ENCODE results near the gene TM4SF4. TPM values are rescaled to one million over a fixed set of nuclear protein-coding genes. Genes with fewer than 3 reads are reported as not detected.

The TM4SF4 gene
- total and polyA plus RNA-seq, 2 donors (not counting 1 experiment from before 2014, with no cell fraction given) = not detected

DNA sequence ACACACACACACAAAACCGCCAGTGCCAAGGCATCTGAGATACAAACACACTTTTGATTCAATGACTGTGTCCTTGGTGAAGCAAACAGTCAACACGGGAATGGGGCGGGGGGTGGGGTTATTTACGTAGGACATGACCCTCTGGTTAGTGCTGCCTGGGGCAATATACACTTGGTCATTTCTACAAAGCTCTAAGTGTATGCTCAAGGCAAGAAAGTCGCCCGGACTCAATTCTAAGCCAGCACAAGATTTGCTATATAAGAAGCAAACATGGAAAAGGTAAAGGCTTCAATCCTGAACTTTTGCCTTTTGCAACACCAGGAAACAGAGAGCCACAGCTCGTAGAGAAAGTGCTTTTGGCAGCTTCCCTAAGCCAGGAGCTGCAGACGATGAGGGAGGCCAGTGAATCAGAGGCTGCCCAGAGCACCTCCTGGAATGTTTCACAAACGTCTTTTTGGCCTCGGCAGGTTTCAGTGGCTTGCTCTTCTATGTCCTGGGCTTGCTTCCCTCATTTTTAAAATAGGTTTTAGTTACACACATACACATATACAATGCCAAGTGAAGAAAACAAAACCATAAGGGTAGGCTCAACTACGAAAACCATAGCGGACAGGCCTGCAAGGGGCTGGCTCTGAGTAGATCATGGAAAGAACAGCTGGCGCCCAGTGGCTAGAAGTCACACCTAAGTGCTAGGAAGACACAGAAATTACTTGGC, 73.6 kb downstream of the TM4SF4 start:
- H3K27ac ChIP-seq (ENCODE audit: low read length in 2 of 2) = no peak overlapping the region
- no peaks in the 10 kb centered on the region for H3K9me3 Mint-ChIP-seq (ENCODE audit: insufficient read depth)
- no peaks in the 10 kb centered on the region for H3K79me2 ChIP-seq (ENCODE audit: control insufficient read depth, insufficient read depth, low read length)
- no peaks in the 10 kb centered on the region for H3K4me1 ChIP-seq (ENCODE audit: control insufficient read depth in 2 of 2, insufficient read depth in 2 of 2, low read length in 2 of 2)
- H3K4me2 ChIP-seq (replicated peaks; ENCODE audit: low read depth, low read length, poor library complexity, severe bottlenecking) = no peak overlapping the region
- no peak overlapping the region for H3K4me3 ChIP-seq (ENCODE audit: control extremely low read depth in 1 of 5, extremely low read depth in 1 of 5, insufficient read depth in 1 of 5, low read depth in 2 of 5, low read length in 4 of 5)
- no peaks in the 10 kb centered on the region for H4K20me1 ChIP-seq (ENCODE audit: control insufficient read depth, insufficient read depth, low read length, poor library complexity, severe bottlenecking)
- no peak for ATAC-seq (ENCODE audit: low read depth)
- H2AFZ ChIP-seq (ENCODE audit: insufficient read depth, low read depth, low read length, poor library complexity, severe bottlenecking) = no peak overlapping the region
- H3K4me1 Mint-ChIP-seq = no peaks in the 10 kb centered on the region
- H3K27ac Mint-ChIP-seq = no peak overlapping the region
- no peaks in the 10 kb centered on the region for H3K36me3 ChIP-seq (replicated peaks in 1 of 2; ENCODE audit: control extremely low read depth in 1 of 2, control insufficient read depth in 1 of 2, extremely low read depth in 1 of 2, insufficient read depth in 2 of 2, low read length in 1 of 2)
- ChIA-PET POLR2A (no interaction called here), CTCF (no interaction called here)
- TF ChIP-seq EZH2 (IDR thresholded peaks at IDR 0.05; ENCODE audit: borderline replicate concordance, insufficient read depth, low read depth, low read length, poor library complexity, severe bottlenecking) (no peak), CTCF (IDR thresholded peaks at IDR 0.05) (no peak)
- peaks cover 10% of the 10 kb centered on the region for H3K27me3 Mint-ChIP-seq
- DNase-seq = no peak
- intact Hi-C loops (cut with micrococcal nuclease) = no loop called here
- no peaks in the 10 kb centered on the region for H3K27me3 ChIP-seq (replicated peaks in 1 of 4; ENCODE audit: control extremely low read depth in 1 of 4, control insufficient read depth in 3 of 4, insufficient read depth in 4 of 4, low read length in 3 of 4)
- H3K9ac ChIP-seq (ENCODE audit: low read length) = no peak overlapping the region
- H3K4me3 Mint-ChIP-seq = no peak overlapping the region
- WGBS (ENCODE audit: insufficient coverage) = 95% methylated on average over 9 of the region's 13 CpGs
- no peaks in the 10 kb centered on the region for H3K9me3 ChIP-seq (ENCODE audit: control extremely low read depth in 1 of 3, control insufficient read depth in 2 of 3, insufficient read depth in 1 of 3, low read length in 2 of 3)

DNA sequence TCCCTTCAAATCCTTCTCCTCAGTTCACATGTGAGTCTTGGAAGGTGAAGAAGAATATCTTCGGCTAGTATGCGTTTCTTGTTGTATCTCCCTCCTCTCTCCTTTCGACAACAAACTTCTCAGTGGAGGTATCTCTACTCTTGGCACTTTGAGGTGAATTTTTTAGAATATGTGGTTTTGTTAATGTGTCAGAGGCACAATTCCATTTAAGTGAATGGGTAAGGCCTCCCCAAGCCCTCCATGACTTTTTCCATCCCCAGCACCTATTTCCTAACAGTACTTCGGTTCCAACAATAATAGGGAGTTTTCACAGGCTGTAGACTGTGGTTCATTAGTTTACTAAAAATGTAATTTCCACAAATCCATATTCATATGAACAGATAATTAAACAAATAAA, 74.2 kb downstream of the TM4SF4 start:
- Mint-ChIP-seq H3K27ac (no peak overlapping the region), H3K9me3 (ENCODE audit: insufficient read depth) (no peaks in the 10 kb centered on the region), H3K4me1 (no peaks in the 10 kb centered on the region), H3K4me3 (no peak overlapping the region), H3K27me3 (peaks cover 10% of the 10 kb centered on the region)
- H3K9me3 ChIP-seq (ENCODE audit: control extremely low read depth in 1 of 3, control insufficient read depth in 2 of 3, insufficient read depth in 1 of 3, low read length in 2 of 3) = no peaks in the 10 kb centered on the region
- H4K20me1 ChIP-seq (ENCODE audit: control insufficient read depth, insufficient read depth, low read length, poor library complexity, severe bottlenecking) = no peaks in the 10 kb centered on the region
- no peaks in the 10 kb centered on the region for H3K36me3 ChIP-seq (replicated peaks in 1 of 2; ENCODE audit: control extremely low read depth in 1 of 2, control insufficient read depth in 1 of 2, extremely low read depth in 1 of 2, insufficient read depth in 2 of 2, low read length in 1 of 2)
- H3K4me1 ChIP-seq (ENCODE audit: control insufficient read depth in 2 of 2, insufficient read depth in 2 of 2, low read length in 2 of 2) = no peaks in the 10 kb centered on the region
- DNase-seq (no peak), ATAC-seq (ENCODE audit: low read depth) (no peak)
- H3K4me2 ChIP-seq (replicated peaks; ENCODE audit: low read depth, low read length, poor library complexity, severe bottlenecking) = no peak overlapping the region
- H2AFZ ChIP-seq (ENCODE audit: insufficient read depth, low read depth, low read length, poor library complexity, severe bottlenecking) = no peak overlapping the region
- ChIA-PET POLR2A (no interaction called here), CTCF (no interaction called here)
- TF ChIP-seq CTCF (IDR thresholded peaks at IDR 0.05) = no peak
- TF ChIP-seq EZH2 (IDR thresholded peaks at IDR 0.05; ENCODE audit: borderline replicate concordance, insufficient read depth, low read depth, low read length, poor library complexity, severe bottlenecking) = no peak
- H3K79me2 ChIP-seq (ENCODE audit: control insufficient read depth, insufficient read depth, low read length) = no peaks in the 10 kb centered on the region
- H3K27ac ChIP-seq (ENCODE audit: low read length in 2 of 2) = no peak overlapping the region
- no peaks in the 10 kb centered on the region for H3K27me3 ChIP-seq (replicated peaks in 1 of 4; ENCODE audit: control extremely low read depth in 1 of 4, control insufficient read depth in 3 of 4, insufficient read depth in 4 of 4, low read length in 3 of 4)
- no peak overlapping the region for H3K9ac ChIP-seq (ENCODE audit: low read length)
- no CpG with 5 or more reads among the region's 4 CpGs for WGBS (ENCODE audit: insufficient coverage)
- no peak overlapping the region for H3K4me3 ChIP-seq (ENCODE audit: control extremely low read depth in 1 of 5, extremely low read depth in 1 of 5, insufficient read depth in 1 of 5, low read depth in 2 of 5, low read length in 4 of 5)
- intact Hi-C loops (cut with micrococcal nuclease) = no loop called here

All from B cell (primary cell).